ENCODE data around the gene ANKFN1.

Gene ANKFN1

GRCh38 chr17:56182081-56182480 lies 28.8 kb downstream of the ANKFN1 start:
- H3K4me2 ChIP-seq (ENCODE audit: low read depth, low read length, poor library complexity, severe bottlenecking), result no peak overlapping the region
- H3K36me3 ChIP-seq (ENCODE audit: insufficient read depth, low read length), result no peaks in the 10 kb centered on the region
- no peak overlapping the region for H3K4me3 ChIP-seq (ENCODE audit: low read length, poor library complexity, severe bottlenecking)
- TF ChIP-seq CTCF (conservative IDR thresholded peaks at IDR 0.05; ENCODE audit: low read length) (no peak), EZH2phosphoT487 (IDR thresholded peaks at IDR 0.05; ENCODE audit: borderline replicate concordance) (no peak)
- no peaks in the 10 kb centered on the region for H3K9me2 ChIP-seq (replicated peaks; ENCODE audit: low read depth, low read length)
- H3K27me3 ChIP-seq (ENCODE audit: insufficient read depth, low read length, poor library complexity, severe bottlenecking), result no peaks in the 10 kb centered on the region
- no peaks in the 10 kb centered on the region for H3K9me3 ChIP-seq (ENCODE audit: insufficient read depth, low read depth, low read length)
- H3K4me1 ChIP-seq (ENCODE audit: insufficient read depth, low read length, poor library complexity, severe bottlenecking), result peaks cover 2% of the 10 kb centered on the region
- no peaks in the 10 kb centered on the region for H3F3A ChIP-seq (ENCODE audit: low read depth)
- H2AFZ ChIP-seq (ENCODE audit: low read length), result no peak overlapping the region
- H3K9ac ChIP-seq (ENCODE audit: low read depth, low read length, poor library complexity, severe bottlenecking), result no peak overlapping the region
- no peaks in the 10 kb centered on the region for H4K20me1 ChIP-seq (ENCODE audit: insufficient read depth, low read length, poor library complexity, severe bottlenecking)
- no peaks in the 10 kb centered on the region for H3K79me2 ChIP-seq (ENCODE audit: insufficient read depth, low read length)

GRCh38 chr17:56184650-56185049 lies 31.4 kb downstream of the ANKFN1 start:
- Histone ChIP-seq H4K20me1 (ENCODE audit: insufficient read depth, low read length, poor library complexity, severe bottlenecking) (no peaks in the 10 kb centered on the region), H3K4me3 (ENCODE audit: low read length, poor library complexity, severe bottlenecking) (no peak overlapping the region), H3K4me2 (ENCODE audit: low read depth, low read length, poor library complexity, severe bottlenecking) (no peak overlapping the region), H3K36me3 (ENCODE audit: insufficient read depth, low read length) (no peaks in the 10 kb centered on the region), H3K9me3 (ENCODE audit: insufficient read depth, low read depth, low read length) (no peaks in the 10 kb centered on the region), H3K9me2 (replicated peaks; ENCODE audit: low read depth, low read length) (no peaks in the 10 kb centered on the region), H3F3A (ENCODE audit: low read depth) (no peaks in the 10 kb centered on the region), H3K4me1 (ENCODE audit: insufficient read depth, low read length, poor library complexity, severe bottlenecking) (peaks cover 2% of the 10 kb centered on the region), H3K27me3 (ENCODE audit: insufficient read depth, low read length, poor library complexity, severe bottlenecking) (no peaks in the 10 kb centered on the region), H3K9ac (ENCODE audit: low read depth, low read length, poor library complexity, severe bottlenecking) (no peak overlapping the region), H2AFZ (ENCODE audit: low read length) (no peak overlapping the region), H3K79me2 (ENCODE audit: insufficient read depth, low read length) (no peaks in the 10 kb centered on the region)
- TF ChIP-seq CTCF (conservative IDR thresholded peaks at IDR 0.05; ENCODE audit: low read length) (no peak), EZH2phosphoT487 (IDR thresholded peaks at IDR 0.05; ENCODE audit: borderline replicate concordance) (no peak)

- Histone ChIP-seq H3F3A (ENCODE audit: low read depth) (no peaks in the 10 kb centered on the region), H3K27me3 (ENCODE audit: insufficient read depth, low read length, poor library complexity, severe bottlenecking) (no peaks in the 10 kb centered on the region), H3K4me3 (ENCODE audit: low read length, poor library complexity, severe bottlenecking) (no peak overlapping the region), H3K36me3 (ENCODE audit: insufficient read depth, low read length) (no peaks in the 10 kb centered on the region), H3K4me2 (ENCODE audit: low read depth, low read length, poor library complexity, severe bottlenecking) (no peak overlapping the region), H3K4me1 (ENCODE audit: insufficient read depth, low read length, poor library complexity, severe bottlenecking) (peaks cover 2% of the 10 kb centered on the region), H3K9me2 (replicated peaks; ENCODE audit: low read depth, low read length) (no peaks in the 10 kb centered on the region), H3K9me3 (ENCODE audit: insufficient read depth, low read depth, low read length) (no peaks in the 10 kb centered on the region), H2AFZ (ENCODE audit: low read length) (no peak overlapping the region), H4K20me1 (ENCODE audit: insufficient read depth, low read length, poor library complexity, severe bottlenecking) (no peaks in the 10 kb centered on the region), H3K79me2 (ENCODE audit: insufficient read depth, low read length) (no peaks in the 10 kb centered on the region), H3K9ac (ENCODE audit: low read depth, low read length, poor library complexity, severe bottlenecking) (no peak overlapping the region)
- TF ChIP-seq CTCF (conservative IDR thresholded peaks at IDR 0.05; ENCODE audit: low read length) (no peak), EZH2phosphoT487 (IDR thresholded peaks at IDR 0.05; ENCODE audit: borderline replicate concordance) (no peak)
These were observed 32.4 kb downstream of the ANKFN1 start for GRCh38 chr17:56185491-56186221.

Data from Loucy (cell line).